GM18868 (cell line): ENCODE results near the gene CFAP100.

Experiments used
- ATAC-seq: cut with Tn5 transposase; IDR thresholded peaks from one replicate; pipeline ENCODE4 v1.9.1; 2021; ENCODE audit warnings: mild to moderate bottlenecking, moderate library complexity; ENCODE audit not compliant: unreplicated experiment

Gene CFAP100

DNA sequence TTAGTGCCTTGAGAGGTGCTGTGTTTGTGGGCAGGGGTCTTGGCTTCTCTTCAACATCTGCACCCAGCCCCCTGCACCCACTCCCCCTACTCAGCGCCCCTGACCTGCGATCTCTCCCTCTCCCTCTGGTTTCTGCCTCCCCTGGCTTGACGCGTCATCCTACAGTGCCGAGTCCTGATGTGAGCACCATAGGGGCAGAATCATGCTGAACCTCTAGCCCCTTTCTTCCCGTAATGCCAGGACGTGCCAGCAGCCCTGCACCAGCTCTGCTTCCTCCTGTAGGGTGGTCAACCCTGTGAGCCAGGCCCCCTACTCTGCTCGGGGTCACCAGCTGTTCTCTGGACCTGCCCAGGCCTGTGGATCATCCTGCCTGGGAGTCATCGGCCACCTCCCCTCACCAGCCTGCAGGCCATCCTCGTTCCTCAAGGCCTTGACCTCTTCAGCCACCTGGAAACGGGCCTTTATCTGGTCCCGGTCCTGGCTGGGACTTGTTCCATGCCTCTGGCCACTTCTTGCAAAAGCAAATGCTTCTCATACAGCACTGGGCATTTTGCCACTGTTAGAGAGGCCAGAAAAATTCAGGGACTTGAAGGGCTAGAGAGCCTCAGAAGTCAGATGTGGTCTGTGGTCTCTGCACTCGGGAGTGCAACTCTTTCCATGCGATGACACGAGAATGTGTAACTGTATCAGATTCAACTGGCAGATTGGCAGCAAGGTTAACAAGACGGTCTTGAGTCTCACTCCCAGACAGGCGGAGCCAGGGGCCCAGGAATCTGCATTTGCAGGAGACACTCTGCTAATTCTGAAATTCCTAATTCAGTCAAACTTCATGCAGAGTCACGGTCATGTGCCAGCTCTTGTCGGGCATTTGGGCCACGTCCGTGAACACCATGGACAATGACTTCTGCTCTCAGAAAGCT lies 20.8 kb upstream of the CFAP100 start:
- ATAC-seq: no peak

- ATAC-seq: no peak
Measured at GRCh38 chr3:126375835-126376331, 18.8 kb upstream of the CFAP100 start.

- no peak for ATAC-seq
Measured at GRCh38 chr3:126376444-126376843, 18.3 kb upstream of the CFAP100 start.

GRCh38 chr3:126377211-126377610 lies 17.5 kb upstream of the CFAP100 start:
- ATAC-seq: no peak

- ATAC-seq: no peak
Measured at GRCh38 chr3:126378341-126378751, 16.4 kb upstream of the CFAP100 start.

DNA sequence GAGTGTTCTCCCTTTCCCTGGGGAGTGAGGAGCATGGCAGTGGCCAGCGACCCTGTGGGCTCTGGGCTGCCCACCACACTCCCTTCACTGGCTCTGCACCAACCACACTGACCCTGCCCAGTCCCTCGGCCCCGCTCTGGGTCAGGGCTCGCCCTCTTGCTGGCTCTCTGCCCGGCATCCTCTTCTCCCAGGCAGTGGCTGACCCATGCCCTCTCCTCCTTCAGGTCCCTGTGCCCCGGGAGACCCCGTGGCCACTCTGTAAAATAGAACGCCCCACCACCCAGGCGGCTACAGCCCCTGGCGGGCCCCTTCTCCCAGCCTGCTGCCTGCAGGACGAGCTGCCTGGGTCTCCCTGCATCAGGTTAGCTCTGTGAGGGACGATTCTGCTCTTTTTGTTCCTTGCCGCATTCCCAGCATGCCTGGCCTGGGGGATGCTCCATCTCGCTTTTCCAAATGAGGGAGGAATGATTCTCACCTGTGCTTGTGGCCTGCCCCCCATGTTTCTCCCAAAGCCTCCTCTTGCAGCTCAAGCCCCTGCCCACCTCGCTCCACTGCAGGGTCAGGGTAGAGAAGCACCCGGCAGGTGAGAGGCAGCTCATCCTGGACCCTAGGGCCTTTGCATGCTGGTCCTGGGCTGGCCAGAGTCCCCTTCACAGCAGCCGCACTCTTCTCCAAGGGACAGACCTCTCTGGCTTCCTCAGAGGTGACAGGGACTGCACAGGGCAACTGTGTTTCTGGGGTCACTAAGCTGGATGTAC lies 14.5 kb upstream of the CFAP100 start:
- ATAC-seq: no peak

DNA sequence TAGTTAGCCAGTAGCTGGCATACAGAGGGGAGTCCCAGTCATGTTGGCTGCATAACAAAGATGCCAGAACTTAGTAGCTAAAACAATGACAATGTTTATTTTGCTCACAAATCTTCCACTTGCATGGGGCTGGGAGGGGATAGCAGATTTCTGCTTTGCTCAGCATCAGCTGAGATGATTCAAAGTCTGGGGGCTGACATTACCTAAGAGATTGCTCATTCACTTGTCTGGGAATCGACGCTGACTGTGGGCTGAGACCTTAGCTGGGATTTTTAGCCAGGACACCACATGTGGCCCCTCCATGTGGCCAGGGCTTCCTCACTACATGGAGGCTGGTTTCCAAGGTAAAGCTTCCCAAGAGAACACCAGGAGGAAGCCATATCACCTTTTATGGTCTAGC lies 12.7 kb upstream of the CFAP100 start:
- ATAC-seq: no peak

GRCh38 chr3:126389112-126389793 lies 5.5 kb upstream of the CFAP100 start:
- peak; percentile 78 for ATAC-seq

- ATAC-seq: no peak
Measured at GRCh38 chr3:126389794-126390146, 4.9 kb upstream of the CFAP100 start.

DNA sequence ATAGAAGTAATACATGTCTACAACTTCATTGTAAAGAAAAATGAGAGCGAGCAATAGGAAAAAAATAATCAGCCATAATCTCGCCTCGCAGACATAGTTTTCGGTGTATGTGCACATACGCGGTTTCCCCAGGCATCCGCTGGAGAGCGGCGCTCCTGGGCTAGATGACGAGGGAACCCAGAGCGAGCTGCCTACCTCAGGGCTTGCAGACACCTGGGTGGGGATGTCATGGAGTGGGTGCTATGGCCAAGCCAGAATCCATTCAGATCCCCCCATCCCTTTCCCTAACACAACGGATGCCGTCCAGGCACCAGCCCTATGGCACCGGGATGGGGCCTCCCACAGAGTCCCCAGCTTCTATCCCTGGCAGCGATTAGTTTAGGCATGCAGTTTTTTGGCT lies 4.5 kb upstream of the CFAP100 start:
- ATAC-seq: no peak

- no peak for ATAC-seq
Measured at GRCh38 chr3:126390751-126391150, 4.0 kb upstream of the CFAP100 start.

- ATAC-seq: no peak
Measured at GRCh38 chr3:126391631-126392030, 3.1 kb upstream of the CFAP100 start.

DNA sequence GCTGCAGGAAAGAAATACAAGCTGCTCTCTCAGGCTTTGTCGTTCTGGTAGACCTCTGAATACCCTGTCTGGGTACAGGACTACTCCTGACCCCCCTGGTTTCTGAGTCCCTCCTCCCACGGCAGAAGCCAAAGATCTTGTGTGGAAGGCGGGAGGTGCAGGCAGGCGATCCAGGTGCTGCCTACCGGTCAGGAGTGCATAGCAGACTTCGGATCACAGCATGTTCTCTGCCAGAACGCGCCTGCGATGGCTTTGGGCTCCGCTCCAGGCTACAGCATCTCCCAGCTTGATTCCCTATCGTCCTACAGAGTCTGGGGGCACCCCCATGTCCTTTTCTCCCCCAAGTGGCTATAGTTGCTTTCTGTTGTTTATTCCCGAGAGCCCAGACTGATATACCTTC lies 2.5 kb upstream of the CFAP100 start:
- ATAC-seq: no peak

- ATAC-seq: no peak
Measured at GRCh38 chr3:126393563-126393962, 1.1 kb upstream of the CFAP100 start.

DNA sequence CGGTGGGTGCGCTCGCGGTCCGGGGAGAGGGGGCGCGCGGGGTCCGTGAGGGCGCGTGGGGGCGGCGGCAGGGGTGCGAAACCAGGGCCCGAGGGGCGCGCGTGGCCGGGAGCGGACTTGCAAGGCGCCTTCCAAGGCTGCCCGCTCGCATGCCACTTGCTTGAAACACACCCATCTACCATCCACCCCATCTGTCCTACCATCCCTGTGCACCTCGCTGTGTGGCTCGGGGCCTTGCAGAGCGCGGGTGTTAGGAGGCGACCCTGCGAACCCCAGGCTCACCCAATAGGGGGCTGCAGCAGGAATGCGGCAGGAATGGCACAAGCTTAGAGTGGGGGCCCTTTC lies 240 bp downstream of the CFAP100 start:
- ATAC-seq: no peak

DNA sequence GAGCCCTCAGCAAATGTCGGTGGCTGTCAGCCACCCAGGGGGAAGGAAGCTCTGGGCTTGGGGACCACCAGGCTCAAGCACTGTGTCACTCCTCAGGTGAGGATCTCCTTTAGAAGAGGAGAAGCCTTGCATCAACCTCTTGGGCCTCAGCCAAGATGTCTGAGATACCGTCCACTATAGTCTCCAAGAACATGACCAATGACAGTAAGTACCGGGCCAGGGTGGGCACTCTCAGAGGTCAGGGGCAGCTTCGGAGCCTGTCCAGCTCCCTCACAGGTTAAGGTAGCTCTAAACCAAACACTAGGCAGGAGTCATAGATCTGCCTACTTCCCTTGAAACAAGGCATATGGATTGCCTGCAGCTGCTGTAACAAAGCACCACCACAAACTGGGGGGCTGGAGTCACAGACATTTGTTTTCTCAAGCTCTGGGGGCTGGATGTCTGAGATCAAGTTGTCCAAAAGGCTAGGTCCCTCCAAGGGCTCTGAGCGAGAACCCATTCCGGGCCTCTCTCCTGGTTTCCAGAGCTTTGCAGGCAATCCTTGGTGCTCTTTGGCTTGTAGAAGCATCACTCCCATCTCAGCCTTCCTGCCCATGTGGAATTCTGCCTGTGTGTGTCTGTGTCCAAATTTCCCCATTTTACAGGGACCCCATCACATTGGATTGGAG lies 1.3 kb downstream of the CFAP100 start:
- no peak for ATAC-seq

DNA sequence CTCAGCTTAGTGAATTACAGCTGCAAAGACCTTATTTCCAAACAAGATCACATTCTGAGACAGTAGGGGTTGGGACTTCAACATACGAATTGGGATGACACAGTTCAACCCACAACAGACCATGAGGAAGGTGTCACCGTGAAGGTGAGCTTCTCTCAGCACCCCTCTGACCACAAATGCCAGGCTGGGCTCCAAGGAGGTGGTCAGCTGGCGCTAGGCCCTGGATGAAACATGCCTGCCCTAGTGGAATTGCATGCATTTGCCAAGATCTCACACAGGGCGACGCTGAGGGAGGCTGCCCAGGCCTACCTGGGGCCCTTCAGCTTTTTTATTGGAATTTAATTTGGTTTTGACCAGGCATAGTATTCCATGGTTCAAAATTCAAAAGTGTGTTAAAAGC lies 1.8 kb downstream of the CFAP100 start:
- no peak for ATAC-seq

- no peak for ATAC-seq
Measured at GRCh38 chr3:126397610-126398422, 3.1 kb downstream of the CFAP100 start.

DNA sequence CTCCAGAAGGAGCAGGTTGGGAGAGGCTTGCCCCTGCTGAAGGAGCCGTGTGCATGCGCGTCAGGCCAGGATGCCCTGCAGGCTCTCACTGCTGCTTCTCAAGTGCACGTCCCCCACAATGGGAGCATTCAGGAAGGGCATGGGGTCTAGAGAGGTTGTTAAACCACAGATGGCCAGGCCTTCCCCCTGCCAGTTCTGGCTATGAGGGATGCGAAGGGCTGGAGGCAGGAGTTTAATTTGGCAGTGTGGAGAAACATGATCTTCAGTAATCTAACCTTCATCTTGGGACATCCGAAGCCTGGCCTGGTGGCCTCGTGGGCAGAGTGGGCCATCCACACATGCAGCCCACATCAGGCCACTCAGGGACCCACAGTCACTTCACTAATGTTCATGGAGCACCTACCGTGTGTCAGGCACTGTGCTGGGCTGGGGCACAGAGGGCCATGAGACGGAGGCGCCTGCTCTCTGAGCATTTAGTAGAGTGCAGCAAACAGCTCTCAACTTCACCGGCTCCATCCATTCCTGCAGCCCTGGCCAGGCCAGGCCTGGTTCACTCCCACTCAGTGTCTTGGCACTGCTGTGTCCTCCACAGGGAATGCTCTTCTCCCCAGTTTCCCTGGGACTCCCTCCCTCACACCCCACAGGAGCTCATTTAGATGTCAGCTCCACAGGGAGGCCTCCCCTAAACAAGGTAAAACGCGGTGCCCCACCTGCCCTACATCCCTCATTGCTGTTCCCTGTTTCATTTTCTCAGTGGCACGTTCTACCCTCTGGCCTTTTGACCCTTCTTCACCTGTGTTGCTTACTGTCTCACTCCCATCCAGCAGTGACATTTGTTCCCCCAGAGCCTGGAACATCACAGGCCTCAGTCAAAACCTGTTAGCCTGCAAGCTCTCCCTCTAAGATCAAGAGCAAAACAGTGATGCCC lies 4.0 kb downstream of the CFAP100 start:
- ATAC-seq: no peak
